ENCODE results near the gene EVA1A.

- TF ChIP-seq CTCF (IDR thresholded peaks at IDR 0.05; ENCODE audit: low read depth, low read length, missing input control) (no peak), RAD21 (IDR thresholded peaks at IDR 0.05) (no peak), TAF1 (conservative IDR thresholded peaks at IDR 0.05) (no peak), ZBTB33 (IDR thresholded peaks at IDR 0.05) (no peak), FOXA1 (IDR thresholded peaks at IDR 0.05) (no peak), YY1 (IDR thresholded peaks at IDR 0.05) (no peak), MAX (IDR thresholded peaks at IDR 0.05) (no peak), JUND (IDR thresholded peaks at IDR 0.05) (no peak), REST (IDR thresholded peaks at IDR 0.05) (no peak), RXRA (IDR thresholded peaks at IDR 0.05) (peak; percentile 12 to 20), HNF4A (conservative IDR thresholded peaks at IDR 0.05) (no peak), ATF3 (IDR thresholded peaks at IDR 0.05) (no peak), GABPA (IDR thresholded peaks at IDR 0.05 in 1 of 2, conservative IDR thresholded peaks at IDR 0.05 in 1 of 2) (no peak)
These were observed 37.1 kb downstream of the EVA1A start for GRCh38 chr2:75523313-75524275.
